HL-60 (cell line): Measurements from ENCODE around the gene CUL5.
"Not testable (repeated sequence)": the region's sequence is repeated elsewhere in the genome, so short reads cannot be mapped to it uniquely, and the experiment has no call there.

Experiments used
- DNase-seq, 2 experiments: peaks; one replicate each; pipeline ENCODE4 v3.0.0-alpha.2; 2010 to 2020; ENCODE audit warnings: low read depth in 1 of 2, low spot score in 1 of 2
- H3K27ac ChIP-seq: fragments of 250-450 bp; sonication (Bioruptor Pico); replicated peaks from 2 replicates; pipeline ENCODE4 v1.5.1; 2020; ENCODE audit warnings: mild to moderate bottlenecking, moderate library complexity
- H3K27me3 ChIP-seq: fragments of 250-450 bp; sonication (Bioruptor Pico); 2 replicates; pipeline ENCODE4 v1.5.1; 2021; ENCODE audit warnings: mild to moderate bottlenecking, moderate library complexity; ENCODE audit not compliant: insufficient read depth, poor library complexity, severe bottlenecking
- H3K4me3 ChIP-seq: replicated peaks from 2 replicates; pipeline ENCODE4 v1.5.1; 2011; ENCODE audit warnings: mild to moderate bottlenecking, control low read depth, low read length; ENCODE audit not compliant: insufficient read depth
- GABPA ChIP-seq: IDR thresholded peaks from 2 replicates; pipeline ENCODE4 v1.6.1; 2012; ENCODE audit warnings: low read depth
- POLR2AphosphoS5 ChIP-seq: IDR thresholded peaks from 2 replicates; pipeline ENCODE4 v1.6.1; 2012; ENCODE audit warnings: low read depth
- REST ChIP-seq: IDR thresholded peaks from 2 replicates; pipeline ENCODE4 v1.6.1; 2012; ENCODE audit warnings: low read depth; ENCODE audit not compliant: insufficient replicate concordance
- SPI1 ChIP-seq: IDR thresholded peaks from 2 replicates; pipeline ENCODE4 v1.6.1; 2012; ENCODE audit warnings: low read depth, mild to moderate bottlenecking, borderline replicate concordance
- TF ChIP-seq, protein P1 (sequence below): IDR thresholded peaks from one replicate; pipeline ENCODE4 v1.5.1; 2011; ENCODE audit warnings: low read length, control low read depth, inconsistent platforms; ENCODE audit not compliant: insufficient read depth

The CUL5 gene

GRCh38 chr11:108025387-108026080 is 16.8 kb downstream of the CUL5 start:
- Histone ChIP-seq H3K4me3 (no peak overlapping the region), H3K27me3 (no peaks in the 10 kb centered on the region), H3K27ac (no peak overlapping the region)
- no peak for DNase-seq
- TF ChIP-seq GABPA (no peak), POLR2AphosphoS5 (no peak), SPI1 (no peak)

GRCh38 chr11:108027057-108027456 is 18.4 kb downstream of the CUL5 start:
- Histone ChIP-seq H3K27me3 (no peaks in the 10 kb centered on the region), H3K27ac (no peak overlapping the region), H3K4me3 (no peak overlapping the region)
- DNase-seq, result no peak
- no peak for TF ChIP-seq SPI1
- no peak for TF ChIP-seq POLR2AphosphoS5
- TF ChIP-seq, protein P1, sequence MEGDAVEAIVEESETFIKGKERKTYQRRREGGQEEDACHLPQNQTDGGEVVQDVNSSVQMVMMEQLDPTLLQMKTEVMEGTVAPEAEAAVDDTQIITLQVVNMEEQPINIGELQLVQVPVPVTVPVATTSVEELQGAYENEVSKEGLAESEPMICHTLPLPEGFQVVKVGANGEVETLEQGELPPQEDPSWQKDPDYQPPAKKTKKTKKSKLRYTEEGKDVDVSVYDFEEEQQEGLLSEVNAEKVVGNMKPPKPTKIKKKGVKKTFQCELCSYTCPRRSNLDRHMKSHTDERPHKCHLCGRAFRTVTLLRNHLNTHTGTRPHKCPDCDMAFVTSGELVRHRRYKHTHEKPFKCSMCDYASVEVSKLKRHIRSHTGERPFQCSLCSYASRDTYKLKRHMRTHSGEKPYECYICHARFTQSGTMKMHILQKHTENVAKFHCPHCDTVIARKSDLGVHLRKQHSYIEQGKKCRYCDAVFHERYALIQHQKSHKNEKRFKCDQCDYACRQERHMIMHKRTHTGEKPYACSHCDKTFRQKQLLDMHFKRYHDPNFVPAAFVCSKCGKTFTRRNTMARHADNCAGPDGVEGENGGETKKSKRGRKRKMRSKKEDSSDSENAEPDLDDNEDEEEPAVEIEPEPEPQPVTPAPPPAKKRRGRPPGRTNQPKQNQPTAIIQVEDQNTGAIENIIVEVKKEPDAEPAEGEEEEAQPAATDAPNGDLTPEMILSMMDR, result no peak
- TF ChIP-seq GABPA, result no peak
- TF ChIP-seq REST, result no peak

- not testable (repeated sequence) for H3K4me3 ChIP-seq, H3K27me3 ChIP-seq, H3K27ac ChIP-seq, DNase-seq
Observed at GRCh38 chr11:108028822-108029441, 20.2 kb downstream of the CUL5 start.

- not testable (repeated sequence) for H3K27me3 ChIP-seq, H3K4me3 ChIP-seq, DNase-seq, H3K27ac ChIP-seq
Observed at GRCh38 chr11:108031604-108032003, 22.9 kb downstream of the CUL5 start.

DNA sequence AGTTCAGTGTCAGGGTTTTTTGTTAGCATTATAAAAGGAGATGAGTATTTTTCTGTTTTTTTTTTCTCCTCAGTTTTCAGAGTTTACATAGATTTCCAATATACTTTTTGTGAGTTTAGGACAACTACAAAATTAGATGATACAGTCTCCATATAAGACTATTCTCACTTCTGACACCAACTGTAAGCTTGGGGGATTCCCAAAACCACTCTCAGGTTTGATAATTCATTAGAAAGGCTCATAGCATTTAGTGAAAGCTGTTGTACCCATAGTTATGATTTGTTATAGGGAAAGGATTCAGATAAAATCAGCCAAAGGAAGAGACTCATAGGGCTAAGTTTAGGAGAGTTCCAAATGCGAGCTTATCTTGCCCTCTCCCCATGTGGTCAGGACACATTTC is 24.1 kb downstream of the CUL5 start:
- no peaks in the 10 kb centered on the region for H3K27me3 ChIP-seq
- no peak for DNase-seq
- no peak overlapping the region for H3K4me3 ChIP-seq
- TF ChIP-seq, protein P1, result no peak
- no peak for TF ChIP-seq GABPA
- no peak for TF ChIP-seq POLR2AphosphoS5
- TF ChIP-seq SPI1, result no peak
- no peak for TF ChIP-seq REST
- H3K27ac ChIP-seq, result no peak overlapping the region
